IMR-90 (cell line): ENCODE data around the gene ITGA2.

Experiments
- BHLHE40 ChIP-seq: fragments of 150-350 bp; IDR thresholded peaks from 2 replicates; pipeline ENCODE4 v1.6.1; 2016; ENCODE audit warnings: mild to moderate bottlenecking, low read depth, low read length
- MAZ ChIP-seq: IDR thresholded peaks from 2 replicates; pipeline ENCODE4 v1.6.1; 2012; ENCODE audit warnings: low read depth, mild to moderate bottlenecking, low read length, improper control_type of control experiment, moderate library complexity, borderline replicate concordance
- MXI1 ChIP-seq: IDR thresholded peaks from 2 replicates; pipeline ENCODE4 v1.6.1; 2012; ENCODE audit warnings: low read depth, mild to moderate bottlenecking, low read length, moderate library complexity, borderline replicate concordance
- RAD21 ChIP-seq: IDR thresholded peaks from 2 replicates; pipeline ENCODE4 v1.6.1; 2012; ENCODE audit warnings: low read length, improper control_type of control experiment
- TF ChIP-seq, protein P1 (sequence below): conservative IDR thresholded peaks from 2 replicates; pipeline ENCODE4 v1.5.1; 2012; ENCODE audit warnings: mild to moderate bottlenecking, low read depth, low read length, improper control_type of control experiment
- TF ChIP-seq, protein P2 (sequence below): fragments of 150-350 bp; IDR thresholded peaks from 2 replicates; pipeline ENCODE4 v1.6.1; 2017; ENCODE audit warnings: mild to moderate bottlenecking, antibody characterized with exemption, low read length, low read depth

DNA sequence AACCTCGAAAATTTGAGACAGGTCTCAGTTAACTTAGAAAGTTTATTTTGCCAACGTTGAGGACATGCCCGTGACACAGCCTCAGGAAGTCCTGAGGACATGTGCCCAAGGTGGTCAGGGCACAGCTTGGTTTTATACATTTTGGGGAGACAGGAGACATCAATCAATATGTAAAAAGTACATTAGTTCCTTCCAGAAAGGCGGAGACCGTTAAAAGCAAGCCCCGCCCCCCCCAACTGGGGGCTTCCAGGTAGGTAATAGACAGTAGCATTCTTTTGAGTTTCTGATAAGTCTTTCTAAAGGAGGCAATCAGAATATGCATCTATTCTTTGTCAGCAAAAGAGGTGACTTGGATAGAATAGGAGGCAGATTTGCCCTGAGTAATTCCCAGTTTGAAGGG is 121.0 kb downstream of the ITGA2 start:
- TF ChIP-seq, protein P1, sequence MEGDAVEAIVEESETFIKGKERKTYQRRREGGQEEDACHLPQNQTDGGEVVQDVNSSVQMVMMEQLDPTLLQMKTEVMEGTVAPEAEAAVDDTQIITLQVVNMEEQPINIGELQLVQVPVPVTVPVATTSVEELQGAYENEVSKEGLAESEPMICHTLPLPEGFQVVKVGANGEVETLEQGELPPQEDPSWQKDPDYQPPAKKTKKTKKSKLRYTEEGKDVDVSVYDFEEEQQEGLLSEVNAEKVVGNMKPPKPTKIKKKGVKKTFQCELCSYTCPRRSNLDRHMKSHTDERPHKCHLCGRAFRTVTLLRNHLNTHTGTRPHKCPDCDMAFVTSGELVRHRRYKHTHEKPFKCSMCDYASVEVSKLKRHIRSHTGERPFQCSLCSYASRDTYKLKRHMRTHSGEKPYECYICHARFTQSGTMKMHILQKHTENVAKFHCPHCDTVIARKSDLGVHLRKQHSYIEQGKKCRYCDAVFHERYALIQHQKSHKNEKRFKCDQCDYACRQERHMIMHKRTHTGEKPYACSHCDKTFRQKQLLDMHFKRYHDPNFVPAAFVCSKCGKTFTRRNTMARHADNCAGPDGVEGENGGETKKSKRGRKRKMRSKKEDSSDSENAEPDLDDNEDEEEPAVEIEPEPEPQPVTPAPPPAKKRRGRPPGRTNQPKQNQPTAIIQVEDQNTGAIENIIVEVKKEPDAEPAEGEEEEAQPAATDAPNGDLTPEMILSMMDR, result no peak
- TF ChIP-seq RAD21 (no peak), MXI1 (no peak), MAZ (no peak), BHLHE40 (no peak)
- TF ChIP-seq, protein P2, sequence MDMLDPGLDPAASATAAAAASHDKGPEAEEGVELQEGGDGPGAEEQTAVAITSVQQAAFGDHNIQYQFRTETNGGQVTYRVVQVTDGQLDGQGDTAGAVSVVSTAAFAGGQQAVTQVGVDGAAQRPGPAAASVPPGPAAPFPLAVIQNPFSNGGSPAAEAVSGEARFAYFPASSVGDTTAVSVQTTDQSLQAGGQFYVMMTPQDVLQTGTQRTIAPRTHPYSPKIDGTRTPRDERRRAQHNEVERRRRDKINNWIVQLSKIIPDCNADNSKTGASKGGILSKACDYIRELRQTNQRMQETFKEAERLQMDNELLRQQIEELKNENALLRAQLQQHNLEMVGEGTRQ, result no peak
